HL-60/S4 treated with retinoic acid at 250 ng/mL for 4 days and 3 days (cell line): ENCODE results near the gene CAMKK1.

ENCODE experiments used
- in situ Hi-C: fragments of 300-500 bp; cut with MboI; formaldehyde crosslinking; loops from 2 replicates; pipeline ENCODE4 v1.7.0; 2022; ENCODE audit warnings: low sequenced_read_pairs

CAMKK1 gene

DNA sequence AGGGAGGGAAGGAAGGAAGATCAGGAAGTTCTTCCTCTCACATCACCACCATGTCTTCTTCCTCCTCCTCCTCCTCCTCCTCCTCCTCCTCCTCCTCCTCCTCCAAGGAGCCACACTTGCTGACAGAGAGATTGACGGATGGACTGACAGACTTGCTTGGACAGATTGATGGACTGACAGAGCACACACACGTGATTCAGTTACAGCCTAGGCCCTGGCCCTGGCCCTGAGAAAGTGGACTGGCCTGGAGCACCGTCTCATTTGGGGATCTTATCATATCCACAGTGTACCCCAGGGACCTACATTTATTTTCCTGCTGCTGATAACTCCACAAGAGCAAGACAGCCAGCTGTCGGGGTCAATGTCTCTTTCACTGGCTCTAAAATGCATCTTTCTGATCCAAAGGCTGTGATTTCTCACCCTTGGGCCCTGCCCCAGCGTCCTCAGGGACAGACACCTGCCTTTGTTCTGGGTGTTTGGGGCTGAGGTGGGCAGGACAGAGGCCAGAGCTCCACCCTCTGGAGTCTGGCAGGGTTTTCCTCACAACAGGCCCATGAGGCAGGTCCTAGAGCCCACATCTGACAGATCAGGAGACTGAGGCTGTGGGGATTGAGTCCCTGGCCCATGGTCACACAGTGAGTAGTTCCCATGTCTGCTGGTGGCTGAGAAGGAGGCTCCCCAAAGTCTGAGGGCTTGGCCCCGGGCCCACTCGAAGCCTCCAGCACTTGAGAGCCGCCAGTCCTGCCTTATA lies 25.7 kb upstream of the CAMKK1 start:
- in situ Hi-C loops = no loop called here

DNA sequence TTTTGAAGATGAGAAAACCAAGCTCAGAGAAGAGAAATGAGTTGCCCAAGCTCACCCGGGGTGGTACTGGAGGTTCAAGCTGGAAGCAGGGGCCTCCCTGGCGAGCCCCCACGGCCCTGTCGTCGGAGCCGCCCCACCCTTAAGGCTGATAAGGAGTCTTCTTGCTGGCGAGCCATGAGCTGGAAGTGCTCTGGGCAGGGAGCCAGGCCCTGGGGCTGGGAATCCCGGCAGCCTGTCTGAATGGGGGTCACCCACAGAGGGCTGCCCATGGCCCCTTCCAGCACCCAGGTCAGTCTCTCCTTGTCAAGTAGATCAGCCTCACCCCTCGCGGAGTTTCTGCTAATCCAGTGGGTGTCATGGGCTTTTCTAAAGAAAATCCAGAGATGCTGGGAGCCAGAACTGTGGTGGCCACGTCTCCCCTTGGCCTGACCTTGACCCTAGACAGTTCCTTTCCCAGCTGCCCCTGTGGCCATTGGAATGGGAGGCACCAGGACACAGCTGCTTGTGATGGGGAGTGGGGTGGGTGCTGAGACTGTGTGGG lies 24.6 kb upstream of the CAMKK1 start:
- in situ Hi-C loops = no loop called here

GRCh38 chr17:3916825-3917224 lies 24.0 kb upstream of the CAMKK1 start:
- in situ Hi-C loops = no loop called here

DNA sequence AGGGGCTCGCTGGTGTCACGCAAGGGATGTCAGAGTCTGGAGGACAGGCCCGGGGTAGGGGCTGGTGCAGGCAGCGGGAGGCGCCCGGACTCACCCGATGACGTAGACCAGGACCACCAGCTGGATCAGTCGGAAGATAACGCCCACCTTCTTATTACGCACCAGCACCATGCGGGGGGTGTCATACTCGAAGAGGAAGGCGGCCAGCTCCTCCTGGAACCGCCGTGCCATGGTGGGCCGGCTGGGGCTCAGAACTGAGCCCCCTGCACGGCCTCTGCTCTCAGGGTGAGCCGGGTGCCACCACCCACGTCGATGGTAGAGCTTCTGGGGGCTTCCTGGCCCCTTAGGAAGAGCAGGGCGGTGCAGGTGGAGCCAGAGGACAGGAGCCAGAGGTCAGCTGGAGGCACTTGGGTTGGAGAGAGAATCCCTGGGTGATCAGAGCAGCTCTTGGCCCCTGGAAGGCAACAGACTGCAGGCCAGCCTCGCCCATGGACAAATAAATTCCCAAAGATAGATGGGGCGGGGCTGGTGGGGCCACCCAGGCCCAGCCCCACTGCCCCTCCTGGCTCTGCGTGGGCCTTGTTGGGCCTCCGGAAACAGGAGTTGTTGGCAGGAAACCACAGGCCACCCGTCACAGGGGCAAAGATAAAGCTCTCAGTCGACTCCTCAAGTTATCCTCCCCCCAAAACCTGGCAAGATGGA lies 23.3 kb upstream of the CAMKK1 start, which contains the start of gene P2RX1:
Gene P2RX1 (minus strand): TSS at position 471 of the 702 bp plus-strand sequence. CDS start 240 bp downstream, at position 231.
- in situ Hi-C loops = no loop called here

GRCh38 chr17:3915581-3915994 lies 22.7 kb upstream of the CAMKK1 start:
- in situ Hi-C loops = no loop called here

- in situ Hi-C loops = no loop called here
Observed at GRCh38 chr17:3914312-3914670, 21.4 kb upstream of the CAMKK1 start.

- in situ Hi-C loops = no loop called here
Observed at GRCh38 chr17:3913531-3914311, 20.9 kb upstream of the CAMKK1 start.

DNA sequence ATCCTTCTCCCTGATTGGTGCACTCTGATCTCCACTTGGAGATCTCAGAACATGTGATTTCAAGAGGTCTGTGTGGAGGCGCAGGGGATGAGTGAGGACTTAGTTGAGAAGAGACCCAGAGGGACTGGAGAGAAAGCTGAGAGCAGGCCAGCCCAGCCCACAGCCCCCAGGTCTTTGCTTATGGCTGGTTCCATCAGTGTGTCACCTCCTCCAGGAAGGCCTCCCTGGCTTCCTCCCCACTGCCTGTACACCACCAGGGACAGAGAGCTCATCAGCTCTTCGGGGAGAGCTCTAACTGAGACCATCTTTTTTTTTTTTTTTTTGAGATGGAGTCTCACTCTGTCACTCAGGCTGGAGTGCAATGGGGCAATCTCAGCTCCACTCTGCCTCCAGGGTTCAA lies 20.0 kb upstream of the CAMKK1 start:
- in situ Hi-C loops = no loop called here

DNA sequence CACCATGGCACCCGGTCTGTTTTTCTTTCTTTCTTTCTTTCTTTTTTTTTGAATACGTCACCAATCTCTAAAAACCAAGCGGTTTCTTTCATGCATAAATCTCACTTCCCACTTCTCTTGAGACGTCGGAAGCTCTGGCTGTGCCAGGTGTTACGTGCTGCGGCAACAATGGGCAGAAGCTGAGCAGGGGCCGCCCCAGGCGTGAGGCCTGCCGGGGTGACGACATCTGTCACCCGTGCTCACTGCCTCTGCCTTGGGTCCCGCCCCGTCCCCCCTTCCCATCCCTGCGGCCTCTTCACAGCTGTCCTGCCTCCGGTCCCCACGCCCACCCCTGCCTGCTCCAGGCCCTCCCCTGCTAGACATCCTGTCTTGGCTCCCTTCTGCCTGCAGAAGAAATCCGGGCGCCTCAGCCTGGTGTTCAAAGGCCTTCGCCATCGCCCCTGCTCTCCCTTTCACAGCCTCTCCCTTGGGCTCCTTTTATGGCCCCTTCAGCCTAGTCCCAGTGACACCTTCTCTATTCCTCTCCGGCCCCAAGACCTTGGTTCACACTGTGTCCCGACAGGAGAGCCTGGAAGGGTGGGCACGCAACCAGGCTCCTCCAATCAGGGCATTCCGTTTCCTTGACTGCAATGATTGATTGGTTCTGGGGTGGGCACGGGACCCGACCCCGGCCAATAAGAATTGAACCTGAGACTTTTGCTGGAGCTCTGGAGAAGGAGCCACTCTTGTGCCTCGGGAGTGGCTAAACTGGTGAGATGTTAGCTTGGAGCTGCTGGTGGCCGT lies 18.6 kb upstream of the CAMKK1 start:
- in situ Hi-C loops = no loop called here

GRCh38 chr17:3910420-3911270 lies 17.8 kb upstream of the CAMKK1 start:
- in situ Hi-C loops = no loop called here

DNA sequence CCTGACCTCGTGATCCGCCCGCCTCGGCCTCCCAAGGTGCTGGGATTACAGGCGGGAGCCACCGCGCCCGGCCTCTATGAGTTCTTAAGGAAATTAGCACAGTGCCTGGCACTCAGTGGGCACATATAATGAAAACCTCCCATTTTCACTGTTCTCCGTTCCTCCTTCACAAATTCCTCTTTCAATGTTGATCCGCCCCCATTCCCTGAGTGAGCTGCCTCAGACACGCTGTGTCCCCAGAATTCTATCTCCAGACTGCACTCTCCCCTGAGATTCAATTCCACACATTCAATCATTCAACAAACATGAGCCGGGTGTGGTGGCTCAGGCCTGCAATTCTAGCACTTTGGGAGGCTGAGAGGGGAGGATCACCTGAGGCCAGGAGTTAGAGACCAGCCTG lies 16.4 kb upstream of the CAMKK1 start:
- in situ Hi-C loops = no loop called here

GRCh38 chr17:3907483-3908216 lies 14.8 kb upstream of the CAMKK1 start:
- in situ Hi-C loops = no loop called here

- in situ Hi-C loops = no loop called here
Observed at GRCh38 chr17:3906881-3907280, 14.0 kb upstream of the CAMKK1 start.

DNA sequence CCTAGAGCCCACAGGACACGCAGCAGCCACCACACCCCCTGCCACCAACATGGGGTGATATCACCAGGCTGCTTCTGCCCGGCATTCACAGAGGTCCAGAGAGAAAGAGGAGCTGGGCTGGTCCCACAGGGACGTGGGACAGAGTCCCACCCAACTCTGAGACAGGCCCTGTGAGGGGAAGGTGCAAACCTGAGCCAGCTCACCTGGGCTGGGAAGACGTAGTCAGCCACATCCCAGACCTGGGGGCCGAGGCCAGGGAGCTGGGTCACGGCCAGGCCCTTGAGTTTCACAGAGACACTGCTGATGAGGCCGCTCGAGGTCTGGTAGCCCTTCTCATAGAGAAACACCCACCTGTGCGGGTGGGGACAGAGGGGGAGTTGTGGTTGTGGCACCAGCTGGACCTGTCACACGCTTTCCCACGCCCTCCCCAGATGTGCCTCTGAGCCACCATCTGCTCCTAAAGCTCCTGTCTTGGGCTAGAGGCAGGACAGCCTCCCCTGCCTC lies 12.2 kb upstream of the CAMKK1 start:
- in situ Hi-C loops = no loop called here

DNA sequence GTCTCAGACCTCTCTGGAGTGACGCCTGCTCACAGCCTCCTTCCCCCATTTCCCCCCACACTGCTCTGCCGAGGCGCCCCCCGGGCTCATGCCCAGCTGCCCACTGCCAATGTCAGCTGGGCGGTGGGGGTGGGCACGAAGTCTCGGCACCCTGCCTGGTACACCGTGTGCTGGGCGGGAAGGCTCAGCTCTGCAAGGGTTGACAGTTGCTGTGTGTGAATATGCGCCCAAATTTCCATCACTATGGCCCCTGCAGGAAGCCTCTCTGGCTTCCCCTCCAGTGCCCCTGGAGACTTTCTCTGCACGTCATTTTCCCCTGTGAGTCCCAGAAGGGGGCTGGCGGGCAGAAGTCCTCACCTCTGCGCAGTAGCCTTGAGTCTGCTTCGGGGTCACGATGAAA lies 11.6 kb upstream of the CAMKK1 start:
- in situ Hi-C loops = no loop called here

- in situ Hi-C loops = no loop called here
Observed at GRCh38 chr17:3903881-3904290, 11.0 kb upstream of the CAMKK1 start.

GRCh38 chr17:3903051-3903825 lies 10.4 kb upstream of the CAMKK1 start:
- in situ Hi-C loops = no loop called here

DNA sequence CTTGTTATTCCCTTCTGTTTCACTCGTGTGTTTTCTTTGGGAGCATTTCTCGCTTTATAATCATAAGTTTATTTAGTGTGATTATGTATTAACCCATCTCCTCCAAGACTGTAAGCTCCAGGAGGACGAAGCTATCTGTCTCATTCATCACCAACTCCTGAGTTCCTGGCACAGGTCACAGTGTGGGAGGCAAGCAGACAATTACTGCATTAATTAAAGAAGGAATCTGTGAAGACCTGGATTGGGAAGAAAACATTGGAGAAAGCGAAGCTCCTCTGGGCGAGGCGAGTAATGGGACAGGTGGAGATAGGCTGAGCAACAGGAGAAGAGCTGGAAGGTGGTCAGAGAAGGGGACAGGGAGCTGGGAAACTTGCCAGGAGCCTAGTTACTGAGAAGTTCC lies 7.8 kb upstream of the CAMKK1 start:
- in situ Hi-C loops = no loop called here
